HG03432 (cell line): ENCODE results near the gene CCDC97.
"Not testable (repeated sequence)": the region's sequence is repeated elsewhere in the genome, so short reads cannot be mapped to it uniquely, and the experiment has no call there.

Experiments
- ATAC-seq: cut with Tn5 transposase; IDR thresholded peaks from one replicate; pipeline ENCODE4 v1.9.1; 2021; ENCODE audit warnings: mild to moderate bottlenecking, moderate library complexity; ENCODE audit not compliant: unreplicated experiment

Gene CCDC97

GRCh38 chr19:41330946-41331678 is 21.1 kb downstream of the CCDC97 start:
- ATAC-seq, result no peak

- ATAC-seq, result no peak
Observed at GRCh38 chr19:41332000-41332399, 22.0 kb downstream of the CCDC97 start.

GRCh38 chr19:41332468-41332867 is 22.5 kb downstream of the CCDC97 start:
- no peak for ATAC-seq

- no peak for ATAC-seq
Observed at GRCh38 chr19:41334793-41335192, 24.8 kb downstream of the CCDC97 start.

- ATAC-seq, result no peak
Observed at GRCh38 chr19:41335467-41335866, 25.5 kb downstream of the CCDC97 start.

GRCh38 chr19:41339936-41340335 is 30.0 kb downstream of the CCDC97 start:
- ATAC-seq, result no peak

GRCh38 chr19:41341669-41342490 is 31.9 kb downstream of the CCDC97 start:
- ATAC-seq, result no peak

GRCh38 chr19:41344162-41344561 is 34.2 kb downstream of the CCDC97 start:
- no peak for ATAC-seq

- not testable (repeated sequence) for ATAC-seq
Observed at GRCh38 chr19:41346916-41347315, 36.9 kb downstream of the CCDC97 start.

GRCh38 chr19:41350735-41351338 is 40.9 kb downstream of the CCDC97 start:
- ATAC-seq, result no peak

GRCh38 chr19:41351339-41352245 is 41.6 kb downstream of the CCDC97 start:
- peak; percentile 41 for ATAC-seq

- no peak for ATAC-seq
Observed at GRCh38 chr19:41352279-41352608, 42.3 kb downstream of the CCDC97 start.

GRCh38 chr19:41352609-41353465 is 42.9 kb downstream of the CCDC97 start:
- ATAC-seq, result peak; percentile 3

GRCh38 chr19:41353466-41354342 is 43.7 kb downstream of the CCDC97 start, which contains the start of gene TGFB1:
Gene TGFB1 (minus strand): TSS chr19:41353922. CDS start chr19:41353044, 878 bp downstream.
- ATAC-seq, result peak; percentile 48

- no peak for ATAC-seq
Observed at GRCh38 chr19:41354343-41354953, 44.5 kb downstream of the CCDC97 start.

- ATAC-seq, result no peak
Observed at GRCh38 chr19:41355035-41355434, 45.1 kb downstream of the CCDC97 start.

- ATAC-seq, result no peak
Observed at GRCh38 chr19:41355802-41356201, 45.8 kb downstream of the CCDC97 start.

- no peak for ATAC-seq
Observed at GRCh38 chr19:41356984-41357739, 47.2 kb downstream of the CCDC97 start.
